Measurements from ENCODE around the gene RAPH1. TPM values are rescaled to one million over a fixed set of nuclear protein-coding genes. Genes with fewer than 3 reads are reported as not detected.

RAPH1 gene
- total RNA-seq, 1 experiment from 2014 or later: 7.0 TPM

DNA sequence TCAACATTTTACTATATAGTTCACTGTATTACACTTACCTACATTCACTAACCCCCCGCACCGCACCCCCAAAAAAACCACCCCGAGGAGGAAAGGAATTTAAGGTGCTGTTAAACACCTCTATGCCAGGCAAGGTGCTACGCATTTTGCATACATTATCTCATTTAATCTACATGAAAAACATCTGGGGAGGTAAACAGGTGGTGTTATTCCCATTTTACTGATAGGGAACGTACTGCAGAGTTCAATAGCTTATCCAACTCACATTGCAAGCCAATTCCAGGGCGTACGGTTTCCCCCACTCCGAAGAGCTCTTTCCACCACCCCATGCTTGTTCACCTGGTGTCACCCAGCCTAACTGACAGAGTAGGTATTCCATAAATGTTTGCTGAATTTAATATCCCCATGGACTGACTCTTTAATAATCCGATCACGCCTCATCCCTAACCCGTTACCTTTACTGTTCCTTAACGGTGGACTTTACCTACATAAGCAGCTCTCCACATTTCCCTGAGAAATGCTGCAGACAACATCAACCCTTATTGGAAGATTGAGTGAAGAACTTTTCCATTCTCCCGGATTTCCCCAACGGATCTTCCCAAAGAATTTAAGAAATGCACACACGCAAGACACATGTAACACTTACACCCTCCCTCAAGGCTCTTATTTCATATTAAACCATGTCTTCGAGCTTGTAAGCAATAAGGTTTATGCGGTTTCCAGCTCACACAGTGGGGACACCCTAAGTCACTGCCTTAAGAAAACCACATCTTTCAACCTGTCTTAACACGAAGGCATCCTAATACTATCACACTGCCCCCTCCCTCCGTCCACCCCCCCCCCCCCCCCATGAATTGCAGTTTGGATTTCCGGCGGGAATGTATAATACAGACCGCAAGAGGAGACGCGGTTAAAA lies 1.2 kb downstream of the RAPH1 start:
- Histone ChIP-seq H3K9me3 (ENCODE audit: low read length) (no peaks in the 10 kb centered on the region; the same call in 1 of the 2 replicates), H3K4me3 (ENCODE audit: low read length) (peak overlapping the region; percentile 93), H3K4me2 (ENCODE audit: low read length) (peak overlapping the region; percentile 86), H3K36me3 (ENCODE audit: low read depth, low read length) (no peaks in the 10 kb centered on the region), H3K27ac (ENCODE audit: low read length) (no peak overlapping the region), H3K9ac (ENCODE audit: low read length) (peak overlapping the region; percentile 51; the same call in 1 of the 2 replicates), H3K79me2 (ENCODE audit: low read length) (peaks cover 58% of the 10 kb centered on the region), H3F3A (ENCODE audit: low read length, unreplicated experiment) (no peaks in the 10 kb centered on the region), H2AFZ (ENCODE audit: low read length) (peak overlapping the region; percentile 1; the same call in 1 of the 2 replicates), H4K20me1 (ENCODE audit: low read length) (no peaks in the 10 kb centered on the region), H3K9me2 (replicated peaks; ENCODE audit: low read length) (no peaks in the 10 kb centered on the region), H3K4me1 (ENCODE audit: insufficient read depth, low read length) (peaks cover 18% of the 10 kb centered on the region), H3K27me3 (ENCODE audit: low read length) (no peaks in the 10 kb centered on the region)
- peak; percentile 22 for ATAC-seq
- CTCF ChIA-PET: interaction anchor here (0.7 kb wide), 1 partner anchor 114 kb away, joined by 3 read pairs; no protein-coding TSS in a partner anchor
- TSS peak; percentile 62 for BruUV-seq (replicated peaks)
- peak; percentile 50 for DNase-seq
- intact Hi-C loops (cut with micrococcal nuclease): loop anchor here (1.0 to 2.0 kb wide), 3 partner anchors 41 to 277 kb away; no protein-coding TSS in a partner anchor
- POLR2A ChIA-PET (ENCODE audit: unreplicated experiment): interaction anchor here (0.7 to 1.2 kb wide), 2 partner anchors 278 to 376 kb away, joined by 4 read pairs; no protein-coding TSS in a partner anchor
- TF ChIP-seq CTCF (conservative IDR thresholded peaks at IDR 0.05; ENCODE audit: low read depth, low read length): no peak
- TF ChIP-seq EZH2 (IDR thresholded peaks at IDR 0.05; ENCODE audit: low read length, unreplicated experiment): no peak
- no peak for TF ChIP-seq EZH2phosphoT487 (IDR thresholded peaks at IDR 0.05; ENCODE audit: borderline replicate concordance, low read length)

DNA sequence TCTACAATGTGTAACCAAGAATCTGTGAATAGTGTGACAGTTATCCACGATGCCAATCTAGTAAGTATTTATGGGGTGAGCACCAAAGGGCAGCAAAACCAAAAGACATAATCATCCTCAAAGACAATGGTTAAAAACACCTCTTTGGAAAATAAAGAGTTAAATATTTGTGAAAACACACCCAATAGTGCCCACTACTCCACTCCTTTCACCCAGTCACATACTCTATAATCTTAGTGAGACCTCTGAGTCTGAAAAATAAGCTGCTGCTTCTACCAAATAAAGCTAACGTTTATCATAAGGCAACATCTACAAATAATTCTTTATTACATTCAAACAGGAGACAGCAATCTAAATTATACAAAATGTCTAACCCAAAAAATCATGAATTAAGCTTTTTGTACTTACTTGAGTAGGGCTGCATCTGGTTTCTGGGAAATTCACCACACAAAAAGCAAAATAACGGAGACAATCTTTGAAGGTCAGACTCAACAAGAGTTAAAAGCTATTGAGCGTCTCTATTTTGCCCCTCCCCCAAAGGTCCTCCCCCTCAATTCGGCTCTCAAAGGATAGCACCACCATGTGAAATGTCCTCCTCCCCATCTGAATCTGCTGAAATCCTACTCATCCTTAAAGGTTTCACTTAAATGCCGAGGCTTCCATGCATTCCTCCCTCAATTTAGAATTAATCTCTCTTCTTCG lies 2.0 kb downstream of the RAPH1 start:
- no TSS peak for BruUV-seq (replicated peaks)
- POLR2A ChIA-PET (ENCODE audit: unreplicated experiment): interaction anchor here (1.2 kb wide), 1 partner anchor 279 kb away, joined by 4 read pairs; no protein-coding TSS in a partner anchor
- Histone ChIP-seq H2AFZ (ENCODE audit: low read length) (peak overlapping the region; percentile 1; the same call in 1 of the 2 replicates), H3K4me2 (ENCODE audit: low read length) (peak overlapping the region; percentile 86), H3K36me3 (ENCODE audit: low read depth, low read length) (no peaks in the 10 kb centered on the region), H3K4me1 (ENCODE audit: insufficient read depth, low read length) (peaks cover 18% of the 10 kb centered on the region), H3K4me3 (ENCODE audit: low read length) (peak overlapping the region; percentile 93), H3K27ac (ENCODE audit: low read length) (no peak overlapping the region), H3K79me2 (ENCODE audit: low read length) (peaks cover 64% of the 10 kb centered on the region), H3K9me3 (ENCODE audit: low read length) (no peaks in the 10 kb centered on the region; the same call in 1 of the 2 replicates), H3K9me2 (replicated peaks; ENCODE audit: low read length) (no peaks in the 10 kb centered on the region), H3F3A (ENCODE audit: low read length, unreplicated experiment) (no peaks in the 10 kb centered on the region), H3K27me3 (ENCODE audit: low read length) (no peaks in the 10 kb centered on the region), H4K20me1 (ENCODE audit: low read length) (no peaks in the 10 kb centered on the region), H3K9ac (ENCODE audit: low read length) (no peak overlapping the region)
- DNase-seq (peak; percentile 19), ATAC-seq (no peak)
- no peak for TF ChIP-seq EZH2 (IDR thresholded peaks at IDR 0.05; ENCODE audit: low read length, unreplicated experiment)
- no peak for TF ChIP-seq EZH2phosphoT487 (IDR thresholded peaks at IDR 0.05; ENCODE audit: borderline replicate concordance, low read length)
- TF ChIP-seq CTCF (conservative IDR thresholded peaks at IDR 0.05; ENCODE audit: low read depth, low read length): no peak
- CTCF ChIA-PET: interaction anchor here (0.6 kb wide), 1 partner anchor 62 kb away, joined by 5 read pairs; no protein-coding TSS in a partner anchor
- intact Hi-C loops (cut with micrococcal nuclease): no loop called here
